Kidney epithelial cell (primary cell): Measurements from ENCODE around the gene MIPEP. TPM values are rescaled to one million over a fixed set of nuclear protein-coding genes. Genes with fewer than 3 reads are reported as not detected.
"Not testable (repeated sequence)": the region's sequence is repeated elsewhere in the genome, so short reads cannot be mapped to it uniquely, and the experiment has no call there.

Source experiments
- DNase-seq: peaks from one replicate; pipeline ENCODE4 v3.0.0-alpha.2; 2010; ENCODE audit warnings: low read depth
- H3K27me3 ChIP-seq: 2 replicates; pipeline ENCODE4 v1.6.0; 2011; ENCODE audit warnings: low read length; ENCODE audit not compliant: control insufficient read depth, insufficient read depth
- H3K36me3 ChIP-seq: 2 replicates; pipeline ENCODE4 v1.5.1; 2011; ENCODE audit warnings: low read length; ENCODE audit not compliant: control insufficient read depth, insufficient read depth
- H3K4me3 ChIP-seq: 2 replicates; pipeline ENCODE4 v1.5.1; 2011; ENCODE audit warnings: low read depth, mild to moderate bottlenecking, control low read depth, low read length
- total RNA-seq: library from RNA; depleted of rRNA; stranded (reverse); fragments of >200 nt; gene quantifications from 2 replicates; pipeline ENCODE4 v1.2.3, GENCODE V29; 2015
- TF ChIP-seq, protein P1 (sequence below): IDR thresholded peaks from 2 replicates; pipeline ENCODE4 v1.5.1; 2011; ENCODE audit warnings: mild to moderate bottlenecking, moderate library complexity, low read length, control low read depth, inconsistent platforms; ENCODE audit not compliant: insufficient read depth, poor library complexity, severe bottlenecking

MIPEP gene
- total RNA-seq, 1 donor from 2014 or later = 25.6 TPM

DNA sequence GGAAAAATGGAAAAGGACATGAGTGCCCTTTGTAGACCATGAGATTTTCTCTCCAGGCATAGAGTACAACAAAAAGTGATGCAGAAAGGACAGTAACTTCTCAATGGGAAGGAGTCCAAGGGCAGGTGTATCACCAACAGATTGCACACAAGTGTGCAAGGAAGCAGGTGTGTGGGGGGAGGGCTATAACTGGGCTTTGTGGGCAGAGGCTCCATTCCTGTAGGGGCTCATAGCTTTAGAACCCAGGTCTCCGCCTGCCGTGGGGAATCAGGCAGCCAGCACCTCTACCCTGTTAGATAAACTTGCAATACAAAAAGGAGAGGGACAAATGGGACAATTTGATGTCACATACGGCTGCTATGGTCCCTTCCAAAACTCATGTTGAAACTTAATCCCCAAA, 119.8 kb downstream of the MIPEP start:
- TF ChIP-seq, protein P1, sequence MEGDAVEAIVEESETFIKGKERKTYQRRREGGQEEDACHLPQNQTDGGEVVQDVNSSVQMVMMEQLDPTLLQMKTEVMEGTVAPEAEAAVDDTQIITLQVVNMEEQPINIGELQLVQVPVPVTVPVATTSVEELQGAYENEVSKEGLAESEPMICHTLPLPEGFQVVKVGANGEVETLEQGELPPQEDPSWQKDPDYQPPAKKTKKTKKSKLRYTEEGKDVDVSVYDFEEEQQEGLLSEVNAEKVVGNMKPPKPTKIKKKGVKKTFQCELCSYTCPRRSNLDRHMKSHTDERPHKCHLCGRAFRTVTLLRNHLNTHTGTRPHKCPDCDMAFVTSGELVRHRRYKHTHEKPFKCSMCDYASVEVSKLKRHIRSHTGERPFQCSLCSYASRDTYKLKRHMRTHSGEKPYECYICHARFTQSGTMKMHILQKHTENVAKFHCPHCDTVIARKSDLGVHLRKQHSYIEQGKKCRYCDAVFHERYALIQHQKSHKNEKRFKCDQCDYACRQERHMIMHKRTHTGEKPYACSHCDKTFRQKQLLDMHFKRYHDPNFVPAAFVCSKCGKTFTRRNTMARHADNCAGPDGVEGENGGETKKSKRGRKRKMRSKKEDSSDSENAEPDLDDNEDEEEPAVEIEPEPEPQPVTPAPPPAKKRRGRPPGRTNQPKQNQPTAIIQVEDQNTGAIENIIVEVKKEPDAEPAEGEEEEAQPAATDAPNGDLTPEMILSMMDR = no peak
- no peak for DNase-seq
- Histone ChIP-seq H3K27me3 (no peaks in the 10 kb centered on the region), H3K36me3 (no peaks in the 10 kb centered on the region), H3K4me3 (no peak overlapping the region)

DNA sequence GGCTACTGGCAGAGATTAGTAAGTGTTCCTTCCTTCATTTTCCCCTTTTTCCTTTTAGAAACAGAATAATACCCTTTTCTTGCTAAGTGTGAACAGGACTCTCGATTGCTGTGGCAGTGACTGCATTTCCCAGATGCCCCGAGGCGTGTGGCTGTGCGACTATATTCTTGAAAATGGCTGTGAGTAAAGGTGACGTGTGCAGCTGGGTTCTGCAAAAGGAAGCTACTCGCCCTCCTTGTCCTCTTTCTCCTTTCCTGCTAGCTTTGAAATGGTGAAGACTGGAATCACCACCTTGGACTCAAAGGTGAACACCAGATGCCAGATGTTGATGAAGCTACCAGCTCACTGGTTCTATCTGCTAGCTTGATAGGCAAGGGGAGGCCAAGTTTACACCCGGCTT, 121.4 kb downstream of the MIPEP start:
- Histone ChIP-seq H3K36me3 (no peaks in the 10 kb centered on the region), H3K27me3 (no peaks in the 10 kb centered on the region), H3K4me3 (no peak overlapping the region)
- TF ChIP-seq, protein P1 = no peak
- DNase-seq = no peak

DNA sequence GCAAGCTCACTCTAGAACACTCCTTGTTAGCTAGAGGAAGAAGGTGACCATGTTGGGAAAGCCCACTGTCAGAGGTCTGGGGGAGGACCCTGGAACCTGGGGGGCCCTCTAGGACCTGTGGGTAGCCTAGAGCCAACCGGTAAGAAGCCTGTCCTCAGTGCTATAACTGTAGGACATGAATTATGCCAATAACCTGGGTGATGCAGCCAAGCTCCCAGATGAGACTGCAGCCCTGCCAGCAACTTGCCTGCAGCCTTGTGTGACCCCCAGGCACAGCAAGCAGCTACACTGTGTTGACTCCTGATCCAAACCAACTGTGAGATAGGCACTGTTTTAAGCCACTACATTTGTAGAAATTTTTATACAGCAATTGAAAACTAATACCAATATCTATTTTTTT, 122.3 kb downstream of the MIPEP start:
- Histone ChIP-seq H3K27me3 (no peaks in the 10 kb centered on the region), H3K36me3 (no peaks in the 10 kb centered on the region), H3K4me3 (no peak overlapping the region)
- TF ChIP-seq, protein P1 = no peak
- DNase-seq = no peak

DNA sequence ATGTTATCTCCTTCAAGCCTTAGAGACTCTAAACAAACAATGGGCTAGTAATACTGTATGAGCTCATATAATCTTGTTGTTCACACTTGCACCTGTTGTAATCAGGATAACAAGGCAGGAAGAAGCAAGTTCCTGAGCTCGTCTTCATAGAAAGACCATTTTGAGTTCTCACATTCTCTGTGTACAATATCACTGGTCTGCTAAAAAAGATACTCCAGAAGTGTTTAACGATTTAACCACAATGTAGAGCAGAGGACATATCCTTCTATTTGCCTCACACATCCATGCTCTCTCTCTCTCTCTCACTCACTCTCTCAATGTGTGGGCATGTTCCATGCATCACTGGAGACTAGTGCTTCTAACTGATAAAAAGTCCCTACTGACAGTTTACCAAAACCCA, 122.9 kb downstream of the MIPEP start:
- Histone ChIP-seq H3K36me3 (no peaks in the 10 kb centered on the region), H3K27me3 (no peaks in the 10 kb centered on the region), H3K4me3 (no peak overlapping the region)
- TF ChIP-seq, protein P1 = no peak
- no peak for DNase-seq

DNA sequence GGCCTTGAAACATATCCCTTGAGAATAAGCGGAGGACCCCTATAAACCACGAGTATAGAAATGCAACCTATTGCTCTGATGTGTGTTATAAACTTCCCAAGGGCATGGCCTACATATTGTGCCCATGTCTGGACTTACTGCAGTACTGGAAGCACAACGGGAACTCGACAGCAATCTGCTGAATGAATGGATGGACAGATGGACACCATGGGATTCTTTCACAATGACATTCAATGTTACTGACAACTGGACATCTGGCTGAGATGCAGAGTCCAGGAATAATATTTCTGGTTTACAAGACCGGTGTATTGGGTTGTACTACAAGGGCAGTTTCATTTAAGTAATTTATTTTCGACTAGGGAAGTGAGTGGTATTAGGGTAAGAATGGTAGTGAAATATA, 123.7 kb downstream of the MIPEP start:
- TF ChIP-seq, protein P1 = no peak
- no peak for DNase-seq
- Histone ChIP-seq H3K36me3 (no peaks in the 10 kb centered on the region), H3K4me3 (no peak overlapping the region), H3K27me3 (no peaks in the 10 kb centered on the region)

DNA sequence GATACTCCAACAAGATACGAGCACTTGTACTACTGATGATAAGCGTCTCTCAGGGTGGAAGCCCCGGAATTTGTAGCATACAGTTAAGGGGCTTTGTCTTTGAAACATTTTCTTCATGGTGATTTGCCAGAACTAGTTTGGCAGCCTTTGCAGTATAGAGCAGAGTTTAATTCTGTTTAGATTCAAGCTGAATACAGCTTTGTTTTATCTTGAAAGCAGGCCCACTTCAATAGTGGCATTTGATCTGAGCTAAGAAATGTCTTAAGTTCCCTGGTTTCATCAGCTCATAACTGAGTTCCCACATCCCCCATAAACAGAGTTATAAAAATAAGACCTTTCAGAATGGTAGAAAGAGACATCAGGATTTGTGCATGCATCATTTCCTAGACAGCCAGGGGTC, 125.9 kb downstream of the MIPEP start:
- H3K4me3 ChIP-seq = no peak overlapping the region
- DNase-seq = no peak
- TF ChIP-seq, protein P1 = no peak
- peaks cover 2% of the 10 kb centered on the region for H3K36me3 ChIP-seq
- H3K27me3 ChIP-seq = no peaks in the 10 kb centered on the region

DNA sequence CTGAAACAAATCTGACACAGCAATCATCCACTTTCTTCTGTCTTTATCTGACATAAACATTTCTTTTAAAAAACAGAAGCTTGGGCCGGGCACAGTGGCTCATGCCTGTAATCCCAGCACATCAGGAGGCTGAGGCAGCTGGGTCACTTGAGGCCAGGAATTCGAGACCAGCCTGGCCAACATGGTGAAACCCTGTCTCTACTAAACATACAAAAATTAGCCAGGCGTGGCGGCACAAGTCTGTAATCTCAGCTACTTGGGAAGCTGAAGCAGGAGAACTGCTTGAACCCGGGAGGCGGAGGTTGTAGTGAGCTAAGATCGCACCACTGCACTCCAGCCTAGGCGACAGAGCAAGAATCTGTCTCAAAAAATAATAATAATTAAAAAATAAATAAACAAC, 127.4 kb downstream of the MIPEP start:
- H3K4me3 ChIP-seq, DNase-seq, H3K36me3 ChIP-seq, H3K27me3 ChIP-seq: not testable (repeated sequence)
